ENCODE results near the gene SULT1A1. TPM values are rescaled to one million over a fixed set of nuclear protein-coding genes. Genes with fewer than 3 reads are reported as not detected.

The SULT1A1 gene
- total and polyA plus RNA-seq, 2 of the 13 experiments (the other 11 are each of a cell fraction or from before 2014, with no cell fraction given) = 114 to 147 TPM

DNA sequence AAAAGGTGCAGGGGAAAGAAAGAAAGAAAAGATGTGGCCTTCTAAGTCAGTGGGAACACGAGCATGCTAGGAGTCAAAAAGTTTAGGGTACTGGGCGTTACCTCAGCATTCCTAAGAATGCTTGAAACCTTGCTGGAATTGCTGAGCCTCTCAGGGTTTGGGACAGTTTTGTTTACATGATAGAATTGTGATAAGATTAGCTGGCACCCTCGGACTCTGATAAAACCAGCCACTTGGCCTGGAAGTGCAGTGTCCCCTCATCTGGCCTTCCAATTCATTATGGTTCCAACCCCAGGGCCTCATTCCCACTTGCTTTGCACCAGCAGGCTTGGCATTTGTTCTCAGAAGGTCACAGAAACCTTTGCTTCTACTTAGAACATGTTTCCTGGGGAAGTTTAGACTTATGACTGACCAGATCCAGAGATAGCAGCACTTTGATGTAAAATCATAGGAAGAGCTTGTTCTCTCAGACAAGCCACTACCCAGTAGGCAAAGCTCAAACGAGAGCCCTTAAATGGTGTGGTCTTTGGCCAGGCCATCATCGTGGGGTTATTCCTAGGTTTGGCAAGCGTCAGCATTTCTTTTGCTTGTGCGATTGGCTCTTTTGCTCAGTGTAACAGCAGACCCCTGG, 48.2 kb downstream of the SULT1A1 start:
- no peak overlapping the region for H3K4me2 ChIP-seq (ENCODE audit: low read depth, low read length)
- peaks cover 1% of the 10 kb centered on the region; the same call in 1 of the 2 replicates for H3K9me3 ChIP-seq (ENCODE audit: low read length)
- TF ChIP-seq ZNF761 (CRISPR knock-in tag; conservative IDR thresholded peaks at IDR 0.05) = no peak
- TF ChIP-seq WIZ (CRISPR knock-in tag; IDR thresholded peaks at IDR 0.05) = no peak
- no peak for TF ChIP-seq SSRP1 (CRISPR knock-in tag; IDR thresholded peaks at IDR 0.05)
- TF ChIP-seq JDP2 (CRISPR knock-in tag; IDR thresholded peaks at IDR 0.05; ENCODE audit: borderline replicate concordance) = no peak
- no peak for TF ChIP-seq ZNF234 (CRISPR knock-in tag; conservative IDR thresholded peaks at IDR 0.05)
- no peak for TF ChIP-seq ZNF891 (CRISPR knock-in tag; IDR thresholded peaks at IDR 0.05)
- peaks cover 4 to 12% of the 10 kb centered on the region in 2 experiments; a peak in 4 of 5 replicates for H3K36me3 ChIP-seq (replicated peaks in 1 of 2; ENCODE audit: control insufficient read depth in 1 of 2, insufficient read depth in 2 of 2, low read length in 2 of 2)
- DNase-seq (ENCODE audit: low spot score) (no peak), FAIRE-seq (no peak), ATAC-seq (no peak)
- peaks cover 13% of the 10 kb centered on the region for H3K4me1 ChIP-seq (ENCODE audit: insufficient read depth, low read length)
- peak overlapping the region; percentile 5 for H3K27ac ChIP-seq (ENCODE audit: extremely low read length, insufficient read depth, low read length)
- 76% methylated on average over 7 of the region's 7 CpGs for WGBS (ENCODE audit: low lambda C conversion rate)
- H3K9ac ChIP-seq (ENCODE audit: insufficient read depth, low read depth, low read length) = no peak overlapping the region
- ChIA-PET POLR2A (no interaction called here), CTCF (ENCODE audit: low intra/inter-chr PET ratio, low total read pairs) (no interaction called here)
- H4K20me1 ChIP-seq (ENCODE audit: insufficient read depth, low read length) = no peaks in the 10 kb centered on the region
- no peaks in the 10 kb centered on the region for H3K79me2 ChIP-seq (ENCODE audit: insufficient read depth, low read length)
- H2AFZ ChIP-seq (ENCODE audit: low read length) = no peak overlapping the region
- no peaks in the 10 kb centered on the region for H3K27me3 ChIP-seq (ENCODE audit: control insufficient read depth in 1 of 2, insufficient read depth in 2 of 2, low read length in 2 of 2)
- in situ Hi-C loops (cut with HindIII; ENCODE audit: extremely low pct_ligation_motif_present, low pct_unique_long_range_greater_than_20kb) = no loop called here
- intact Hi-C loops (cut with micrococcal nuclease; ENCODE audit: unreplicated experiment) = no loop called here
- no peak overlapping the region for H3K4me3 ChIP-seq (replicated peaks in 1 of 3; ENCODE audit: insufficient read depth in 1 of 3, low read depth in 2 of 3, low read length in 3 of 3)
- BruUV-seq (replicated peaks) = no TSS peak

DNA sequence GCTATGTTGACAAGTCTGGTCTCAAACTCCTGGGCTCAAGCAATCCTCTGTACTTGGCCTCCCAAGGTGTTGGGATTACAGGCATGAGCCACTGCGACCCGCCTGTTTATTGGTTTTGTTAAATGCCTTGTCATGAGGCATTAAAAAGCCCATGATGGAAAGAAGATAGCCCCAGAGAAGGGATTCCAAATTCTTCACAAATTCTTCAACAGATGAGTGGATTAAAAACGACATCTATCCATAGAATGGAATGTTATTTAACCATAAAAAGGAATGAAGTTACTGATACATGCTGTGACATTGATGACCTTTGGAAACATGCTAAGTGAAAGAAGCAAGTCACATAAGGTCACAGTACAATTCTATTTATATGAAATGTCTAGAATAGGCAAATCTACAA, 51.4 kb downstream of the SULT1A1 start:
- Histone ChIP-seq H3K9ac (ENCODE audit: insufficient read depth, low read depth, low read length) (no peak overlapping the region), H3K79me2 (ENCODE audit: insufficient read depth, low read length) (peaks cover 7% of the 10 kb centered on the region), H3K27me3 (ENCODE audit: control insufficient read depth in 1 of 2, insufficient read depth in 2 of 2, low read length in 2 of 2) (no peaks in the 10 kb centered on the region), H2AFZ (ENCODE audit: low read length) (no peak overlapping the region), H3K4me1 (ENCODE audit: insufficient read depth, low read length) (peaks cover 32% of the 10 kb centered on the region), H3K9me3 (ENCODE audit: low read length) (no peaks in the 10 kb centered on the region), H3K4me3 (replicated peaks in 1 of 3; ENCODE audit: insufficient read depth in 1 of 3, low read depth in 2 of 3, low read length in 3 of 3) (no peak overlapping the region), H3K36me3 (replicated peaks in 1 of 2; ENCODE audit: control insufficient read depth in 1 of 2, insufficient read depth in 2 of 2, low read length in 2 of 2) (peaks cover 0 to 12% of the 10 kb centered on the region in 2 experiments; a peak in 4 of 5 replicates), H3K27ac (ENCODE audit: extremely low read length, insufficient read depth, low read length) (no peak overlapping the region), H3K4me2 (ENCODE audit: low read depth, low read length) (no peak overlapping the region), H4K20me1 (ENCODE audit: insufficient read depth, low read length) (no peaks in the 10 kb centered on the region)
- DNase-seq (ENCODE audit: low spot score) = no peak
- WGBS (ENCODE audit: low lambda C conversion rate) = 85% methylated on average over 3 of the region's 3 CpGs
- ATAC-seq = no peak
- BruUV-seq (replicated peaks) = no TSS peak
- FAIRE-seq = no peak
- in situ Hi-C loops (cut with HindIII; ENCODE audit: extremely low pct_ligation_motif_present, low pct_unique_long_range_greater_than_20kb) (no loop called here), intact Hi-C loops (cut with micrococcal nuclease; ENCODE audit: unreplicated experiment) (no loop called here)
- CTCF ChIA-PET (ENCODE audit: low intra/inter-chr PET ratio, low total read pairs) = no interaction called here
- POLR2A ChIA-PET = no interaction called here
- TF ChIP-seq ZNF879 (CRISPR knock-in tag; IDR thresholded peaks at IDR 0.05) = no peak
- TF ChIP-seq, protein P1, sequence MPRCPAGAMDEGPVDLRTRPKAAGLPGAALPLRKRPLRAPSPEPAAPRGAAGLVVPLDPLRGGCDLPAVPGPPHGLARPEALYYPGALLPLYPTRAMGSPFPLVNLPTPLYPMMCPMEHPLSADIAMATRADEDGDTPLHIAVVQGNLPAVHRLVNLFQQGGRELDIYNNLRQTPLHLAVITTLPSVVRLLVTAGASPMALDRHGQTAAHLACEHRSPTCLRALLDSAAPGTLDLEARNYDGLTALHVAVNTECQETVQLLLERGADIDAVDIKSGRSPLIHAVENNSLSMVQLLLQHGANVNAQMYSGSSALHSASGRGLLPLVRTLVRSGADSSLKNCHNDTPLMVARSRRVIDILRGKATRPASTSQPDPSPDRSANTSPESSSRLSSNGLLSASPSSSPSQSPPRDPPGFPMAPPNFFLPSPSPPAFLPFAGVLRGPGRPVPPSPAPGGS (CRISPR knock-in tag; IDR thresholded peaks at IDR 0.05) = no peak
- TF ChIP-seq RFXANK (CRISPR knock-in tag; IDR thresholded peaks at IDR 0.05) = no peak
- TF ChIP-seq ZBTB49 (CRISPR knock-in tag; IDR thresholded peaks at IDR 0.05; ENCODE audit: borderline replicate concordance) = no peak
- no peak for TF ChIP-seq DR1 (CRISPR knock-in tag; IDR thresholded peaks at IDR 0.05)
- TF ChIP-seq TCF7L2 (IDR thresholded peaks at IDR 0.05; ENCODE audit: low read depth, low read length) = no peak
- TF ChIP-seq ZMYM3 (CRISPR knock-in tag; IDR thresholded peaks at IDR 0.05) = no peak
- TF ChIP-seq, protein P2, sequence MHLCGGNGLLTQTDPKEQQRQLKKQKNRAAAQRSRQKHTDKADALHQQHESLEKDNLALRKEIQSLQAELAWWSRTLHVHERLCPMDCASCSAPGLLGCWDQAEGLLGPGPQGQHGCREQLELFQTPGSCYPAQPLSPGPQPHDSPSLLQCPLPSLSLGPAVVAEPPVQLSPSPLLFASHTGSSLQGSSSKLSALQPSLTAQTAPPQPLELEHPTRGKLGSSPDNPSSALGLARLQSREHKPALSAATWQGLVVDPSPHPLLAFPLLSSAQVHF (CRISPR knock-in tag; IDR thresholded peaks at IDR 0.05) = no peak
- TF ChIP-seq PCBP1 (IDR thresholded peaks at IDR 0.05; ENCODE audit: borderline replicate concordance, low read depth, low read length) = no peak
- no peak for TF ChIP-seq ZNF232 (CRISPR knock-in tag; IDR thresholded peaks at IDR 0.05; ENCODE audit: borderline replicate concordance)
